Endodermal cell (in vitro differentiated cells): ENCODE results near the gene S100A12. TPM values are rescaled to one million over a fixed set of nuclear protein-coding genes. Genes with fewer than 3 reads are reported as not detected.

ENCODE experiments used
- DNase-seq: peaks from one replicate; pipeline ENCODE4 v3.0.0-alpha.2; 2017
- H3K27ac ChIP-seq: 2 replicates; pipeline ENCODE4 v1.5.1; 2013; ENCODE audit warnings: mild to moderate bottlenecking, low read depth, low read length, moderate library complexity
- H3K27me3 ChIP-seq: 2 replicates; pipeline ENCODE4 v1.6.1; 2013; ENCODE audit warnings: mild to moderate bottlenecking, low read length, moderate library complexity; ENCODE audit not compliant: insufficient read depth, control insufficient read depth, poor library complexity, severe bottlenecking
- H3K36me3 ChIP-seq: 2 replicates; pipeline ENCODE4 v1.7.0; 2013; ENCODE audit warnings: mild to moderate bottlenecking, low read length, moderate library complexity; ENCODE audit not compliant: control insufficient read depth, insufficient read depth
- H3K4me1 ChIP-seq: one replicate; pipeline ENCODE4 v1.7.0; 2013; ENCODE audit warnings: low read length; ENCODE audit not compliant: control insufficient read depth, insufficient read depth
- H3K4me3 ChIP-seq: 2 replicates; pipeline ENCODE4 v1.5.1; 2013; ENCODE audit warnings: mild to moderate bottlenecking, low read length, moderate library complexity
- H3K9ac ChIP-seq: 2 replicates; pipeline ENCODE4 v1.6.1; 2013; ENCODE audit warnings: mild to moderate bottlenecking, low read length, moderate library complexity; ENCODE audit not compliant: poor library complexity, severe bottlenecking; ENCODE audit errors: extremely low read depth
- H3K9me3 ChIP-seq: 2 replicates; pipeline ENCODE4 v1.6.1; 2013; ENCODE audit warnings: mild to moderate bottlenecking, low read length, moderate library complexity; ENCODE audit not compliant: control insufficient read depth
- H3K27ac Mint-ChIP-seq: 2 replicates; pipeline ENCODE4 v1.8.0; 2020; ENCODE audit warnings: mixed read lengths
- H3K27me3 Mint-ChIP-seq: 2 replicates; pipeline ENCODE4 v1.8.0; 2021; ENCODE audit warnings: mild to moderate bottlenecking, mixed read lengths; ENCODE audit not compliant: insufficient read depth
- H3K36me3 Mint-ChIP-seq: 2 replicates; pipeline ENCODE4 v1.8.0; 2020; ENCODE audit warnings: low read depth, mixed read lengths
- H3K4me1 Mint-ChIP-seq: 2 replicates; pipeline ENCODE4 v1.8.0; 2020; ENCODE audit warnings: mixed read lengths
- H3K4me3 Mint-ChIP-seq: 2 replicates; pipeline ENCODE4 v1.8.0; 2020; ENCODE audit warnings: mild to moderate bottlenecking, moderate library complexity, mixed read lengths
- H3K9me3 Mint-ChIP-seq: 2 replicates; pipeline ENCODE4 v1.8.0; 2020; ENCODE audit warnings: mild to moderate bottlenecking, mixed read lengths
- WGBS, 2 experiments: methylation state at CpG; one replicate each; pipeline versions ENCODE4 v1.1.5 to v1.1.7; 2013; ENCODE audit warnings: missing lambda C conversion rate in 2 of 2, mixed read lengths in 1 of 2; ENCODE audit not compliant: insufficient coverage in 1 of 2, insufficient read length in 1 of 2; 5-methylcytosine and 5-hydroxymethylcytosine counted together
- total RNA-seq, 2 donors: library from RNA; stranded (reverse); fragmentation: NEBNext Ultra II Directional in 1 of 2; extraction: Animal tissue kit (Norgen Biotek cat#: 25700) in 1 of 2; gene quantifications; 2 replicates in 1 of 2; 3 replicates in 1 of 2; pipeline ENCODE4 v1.2.1, GENCODE V29; 2021
- TF ChIP-seq, protein P1 (sequence below): fragments of 200-600 bp; sonication (generic); conservative IDR thresholded peaks from 2 replicates; pipeline ENCODE4 v1.5.0; 2021; ENCODE audit warnings: antibody characterized with exemption, mild to moderate bottlenecking

Gene S100A12
- total RNA-seq, 2 donors from 2014 or later, result not detected

DNA sequence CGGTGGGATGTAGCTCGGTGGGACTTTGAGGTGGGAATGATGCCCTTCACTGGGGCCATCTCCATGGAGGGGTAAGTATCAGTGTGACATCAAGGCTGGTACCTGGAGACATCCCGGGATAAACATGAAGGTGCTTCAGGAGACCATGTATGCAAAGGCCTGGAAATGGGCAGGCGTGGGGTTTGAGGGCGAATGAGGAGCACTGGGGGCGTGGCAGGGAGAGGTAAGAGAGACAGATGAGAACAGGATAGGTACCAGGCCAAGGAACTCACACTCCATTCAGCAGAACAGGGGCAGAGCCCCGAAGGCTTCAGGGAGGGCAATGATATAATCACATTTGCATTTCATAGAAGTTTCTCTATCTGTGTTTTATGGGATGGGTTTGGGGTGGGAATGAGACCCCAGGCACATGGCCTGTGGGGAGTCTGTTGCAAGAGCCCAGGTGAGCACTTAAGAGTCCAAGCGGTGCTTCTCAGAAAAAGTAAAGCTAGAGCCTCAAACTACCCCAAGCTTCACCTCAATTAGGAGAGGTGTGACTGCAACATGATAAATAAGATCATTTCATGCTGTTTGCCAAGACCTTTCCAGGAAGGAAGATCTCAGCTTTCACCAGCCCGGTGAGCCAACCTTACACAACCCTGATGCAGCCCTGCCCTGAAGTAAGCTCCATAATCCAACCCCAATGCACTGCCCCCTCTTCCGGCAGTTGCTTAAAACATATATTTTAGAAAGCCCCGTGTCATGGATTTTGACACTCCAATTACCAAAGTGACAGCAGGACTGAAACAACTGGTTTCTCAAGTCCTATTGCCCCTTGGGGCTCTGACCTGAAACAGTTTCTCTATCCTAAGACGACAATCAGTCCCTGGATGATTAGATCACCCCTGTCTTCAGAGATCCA lies 10.4 kb downstream of the S100A12 start:
- H3K9ac ChIP-seq, result no peak overlapping the region
- Mint-ChIP-seq H3K4me1 (no peaks in the 10 kb centered on the region), H3K9me3 (no peaks in the 10 kb centered on the region), H3K36me3 (no peaks in the 10 kb centered on the region), H3K27ac (no peak overlapping the region), H3K4me3 (no peak overlapping the region), H3K27me3 (peaks cover 12% of the 10 kb centered on the region)
- DNase-seq, result peak; percentile 5
- no peaks in the 10 kb centered on the region for H3K27me3 ChIP-seq
- no peak overlapping the region for H3K27ac ChIP-seq
- no peaks in the 10 kb centered on the region for H3K4me1 ChIP-seq
- H3K9me3 ChIP-seq, result no peaks in the 10 kb centered on the region
- WGBS, 2 experiments, result 89 to 91% methylated on average over 7 to 12 of the region's 12 CpGs
- no peak overlapping the region for H3K4me3 ChIP-seq
- no peaks in the 10 kb centered on the region for H3K36me3 ChIP-seq
- TF ChIP-seq, protein P1, sequence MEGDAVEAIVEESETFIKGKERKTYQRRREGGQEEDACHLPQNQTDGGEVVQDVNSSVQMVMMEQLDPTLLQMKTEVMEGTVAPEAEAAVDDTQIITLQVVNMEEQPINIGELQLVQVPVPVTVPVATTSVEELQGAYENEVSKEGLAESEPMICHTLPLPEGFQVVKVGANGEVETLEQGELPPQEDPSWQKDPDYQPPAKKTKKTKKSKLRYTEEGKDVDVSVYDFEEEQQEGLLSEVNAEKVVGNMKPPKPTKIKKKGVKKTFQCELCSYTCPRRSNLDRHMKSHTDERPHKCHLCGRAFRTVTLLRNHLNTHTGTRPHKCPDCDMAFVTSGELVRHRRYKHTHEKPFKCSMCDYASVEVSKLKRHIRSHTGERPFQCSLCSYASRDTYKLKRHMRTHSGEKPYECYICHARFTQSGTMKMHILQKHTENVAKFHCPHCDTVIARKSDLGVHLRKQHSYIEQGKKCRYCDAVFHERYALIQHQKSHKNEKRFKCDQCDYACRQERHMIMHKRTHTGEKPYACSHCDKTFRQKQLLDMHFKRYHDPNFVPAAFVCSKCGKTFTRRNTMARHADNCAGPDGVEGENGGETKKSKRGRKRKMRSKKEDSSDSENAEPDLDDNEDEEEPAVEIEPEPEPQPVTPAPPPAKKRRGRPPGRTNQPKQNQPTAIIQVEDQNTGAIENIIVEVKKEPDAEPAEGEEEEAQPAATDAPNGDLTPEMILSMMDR, result no peak

DNA sequence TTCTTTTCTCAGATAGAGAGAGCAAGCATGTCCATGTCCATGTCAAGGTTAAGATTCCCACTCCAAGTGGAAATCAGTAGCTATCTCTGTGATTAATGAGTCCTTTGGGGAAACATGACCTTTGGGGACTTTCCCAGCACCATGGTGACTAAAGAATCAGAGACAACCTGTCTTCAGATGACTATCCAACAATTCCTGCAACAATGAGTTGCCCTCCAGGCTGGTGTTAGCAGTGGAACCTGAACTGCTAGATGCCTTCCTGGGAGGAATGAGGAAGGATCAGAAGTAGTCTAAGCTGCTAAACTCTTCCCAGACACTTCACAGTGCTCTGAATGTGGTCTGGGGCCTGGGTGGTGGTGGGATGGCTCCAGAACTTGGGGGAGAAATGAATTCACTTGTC lies 11.3 kb downstream of the S100A12 start:
- Mint-ChIP-seq H3K4me3 (no peak overlapping the region), H3K27ac (no peak overlapping the region), H3K36me3 (no peaks in the 10 kb centered on the region), H3K27me3 (peaks cover 7% of the 10 kb centered on the region), H3K9me3 (no peaks in the 10 kb centered on the region), H3K4me1 (no peaks in the 10 kb centered on the region)
- Histone ChIP-seq H3K4me1 (no peaks in the 10 kb centered on the region), H3K36me3 (no peaks in the 10 kb centered on the region), H3K9me3 (no peaks in the 10 kb centered on the region), H3K4me3 (no peak overlapping the region), H3K9ac (no peak overlapping the region), H3K27ac (no peak overlapping the region), H3K27me3 (no peaks in the 10 kb centered on the region)
- DNase-seq, result no peak
- TF ChIP-seq, protein P1, result no peak

DNA sequence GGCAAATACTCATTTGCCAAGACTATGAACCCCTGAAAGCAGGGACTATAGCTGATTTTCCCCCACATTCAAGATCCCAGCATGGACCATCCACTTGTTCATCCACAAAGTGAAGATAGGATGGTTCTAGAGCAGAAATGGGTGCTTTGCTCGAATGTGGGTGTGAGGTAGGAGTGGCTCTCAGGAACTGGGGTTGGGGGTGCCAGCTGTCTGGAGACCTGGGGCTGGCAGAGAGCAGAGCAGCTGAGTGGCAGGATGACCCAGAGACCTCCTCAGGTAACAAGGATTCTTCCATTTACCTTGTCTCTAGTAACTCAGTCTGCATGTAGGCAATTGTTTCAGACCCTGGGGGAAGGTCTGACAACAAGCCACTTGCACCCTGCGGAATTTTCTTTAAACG lies 11.8 kb downstream of the S100A12 start:
- TF ChIP-seq, protein P1, result no peak
- Histone ChIP-seq H3K9ac (no peak overlapping the region), H3K4me1 (no peaks in the 10 kb centered on the region), H3K4me3 (no peak overlapping the region), H3K9me3 (no peaks in the 10 kb centered on the region), H3K27ac (no peak overlapping the region), H3K27me3 (no peaks in the 10 kb centered on the region), H3K36me3 (no peaks in the 10 kb centered on the region)
- Mint-ChIP-seq H3K27ac (no peak overlapping the region), H3K27me3 (peaks cover 7% of the 10 kb centered on the region), H3K9me3 (no peaks in the 10 kb centered on the region), H3K36me3 (no peaks in the 10 kb centered on the region), H3K4me3 (no peak overlapping the region), H3K4me1 (no peaks in the 10 kb centered on the region)
- WGBS, 2 experiments, result 73 to 100% methylated on average over 1 to 3 of the region's 3 CpGs
- DNase-seq, result peak; percentile 7
